EH (cell line): ENCODE data around the gene GFI1.
"Not testable (repeated sequence)": the region's sequence is repeated elsewhere in the genome, so short reads cannot be mapped to it uniquely, and the experiment has no call there.

Experiments
- DNase-seq: peaks from one replicate; pipeline ENCODE4 v3.0.0-alpha.2; 2015; ENCODE audit warnings: low read depth

The GFI1 gene

GRCh38 chr1:92486251-92487077 is at the start of gene GFI1:
GFI1 (minus strand) TSS chr1:92486925; CDS start chr1:92483487, 3,438 bp downstream.
- DNase-seq: no peak

DNA sequence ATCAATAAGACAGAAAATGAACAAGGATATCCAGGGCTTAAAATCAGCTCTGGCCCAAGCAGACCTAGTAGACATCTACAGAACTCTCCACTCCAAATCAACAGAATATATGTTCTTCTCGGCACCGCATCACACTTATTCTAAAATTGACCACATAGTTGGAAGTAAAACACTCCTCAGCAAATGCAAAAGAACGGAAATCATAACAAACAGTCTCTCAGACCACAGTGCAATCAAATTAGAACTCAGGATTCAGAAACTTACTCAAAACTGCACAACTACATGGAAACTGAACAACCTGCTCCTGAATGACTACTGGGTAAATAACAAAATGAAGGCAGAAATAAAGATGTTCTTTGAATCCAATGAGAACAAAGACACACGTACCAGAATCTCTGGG is 45.6 kb upstream of the GFI1 start:
- not testable (repeated sequence) for DNase-seq

GRCh38 chr1:92531939-92532338 is 45.2 kb upstream of the GFI1 start:
- not testable (repeated sequence) for DNase-seq

GRCh38 chr1:92527670-92528069 is 40.9 kb upstream of the GFI1 start:
- no peak for DNase-seq

- DNase-seq: not testable (repeated sequence)
Observed at GRCh38 chr1:92524944-92525590, 38.3 kb upstream of the GFI1 start.

DNA sequence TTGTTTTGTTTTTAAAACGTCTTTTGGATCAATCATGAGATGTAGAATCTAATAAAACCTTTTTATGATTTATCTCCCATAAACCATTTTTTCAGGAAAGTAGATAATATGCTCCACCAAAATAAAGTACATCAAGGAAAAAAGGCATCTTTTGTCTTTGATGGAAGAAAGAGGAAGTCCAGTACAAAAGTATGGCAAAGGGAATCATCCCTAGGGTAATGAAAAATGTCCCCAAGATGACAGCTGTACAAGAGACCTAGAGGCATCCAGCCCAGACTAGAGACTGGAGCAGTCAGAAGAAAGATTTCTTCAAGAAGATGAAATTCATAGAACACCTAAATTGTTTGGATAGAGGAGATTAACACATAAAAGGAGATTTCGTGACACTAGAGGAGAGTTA is 32.3 kb upstream of the GFI1 start:
- DNase-seq: no peak

DNA sequence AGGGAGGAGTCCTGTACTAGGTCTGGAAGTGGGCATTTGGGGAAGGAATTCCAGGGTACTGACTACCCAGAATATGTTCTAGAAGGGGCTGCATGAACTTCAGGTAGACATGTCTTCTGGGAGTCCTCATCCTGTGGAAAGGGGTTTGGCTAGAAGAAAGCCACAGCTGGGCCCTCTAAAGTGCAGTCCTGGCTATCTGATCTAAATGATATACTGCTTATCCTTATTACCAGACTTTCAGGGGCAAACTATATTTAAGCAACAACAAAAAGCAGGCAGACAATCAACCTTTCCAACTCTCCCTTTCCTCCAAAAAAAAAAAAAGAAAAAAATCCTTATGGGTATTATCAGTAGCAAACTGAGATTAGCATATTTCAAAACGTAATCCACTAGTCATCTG is 29.8 kb upstream of the GFI1 start:
- no peak for DNase-seq

DNA sequence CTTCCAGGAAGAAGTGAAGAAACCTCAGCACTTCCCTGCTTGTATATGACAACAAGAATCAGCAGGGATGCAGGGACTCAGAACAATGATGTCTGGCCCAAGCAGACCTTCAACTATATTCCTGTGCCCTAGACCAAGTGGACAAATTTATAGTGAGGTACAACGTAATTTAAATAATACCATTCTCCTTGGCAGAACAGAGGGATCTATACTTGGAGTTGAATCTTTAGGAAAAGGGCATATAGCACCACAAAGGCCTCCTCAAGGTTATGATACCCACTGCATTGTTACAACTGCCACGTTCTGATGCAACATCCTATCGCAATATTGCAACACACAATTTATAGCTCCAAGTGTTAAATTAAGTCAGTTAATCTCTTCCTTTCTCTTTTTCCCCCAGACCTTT is 29.1 kb upstream of the GFI1 start:
- DNase-seq: no peak

DNA sequence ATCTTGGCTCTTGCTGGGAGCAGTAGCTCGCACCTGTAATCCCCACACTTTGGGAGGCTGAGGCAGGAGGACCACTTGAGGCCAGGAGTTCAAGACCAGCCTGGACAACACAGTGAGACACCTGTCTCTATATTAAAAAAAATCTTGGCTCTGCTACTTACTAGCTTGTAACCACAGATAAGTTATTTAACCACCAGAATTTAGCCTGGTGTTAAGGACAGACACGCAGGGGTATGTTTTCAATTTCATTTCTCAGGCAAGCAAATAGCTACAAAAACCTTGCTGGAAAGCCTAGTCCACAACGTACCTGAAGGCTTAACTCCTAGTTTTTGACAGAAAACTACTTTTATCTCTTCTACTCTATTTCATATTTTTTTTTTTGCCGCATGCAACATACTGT is 24.8 kb upstream of the GFI1 start:
- no peak for DNase-seq

- DNase-seq: no peak
Observed at GRCh38 chr1:92509619-92510018, 22.9 kb upstream of the GFI1 start.

GRCh38 chr1:92505015-92505692 is 18.4 kb upstream of the GFI1 start:
- DNase-seq: no peak

GRCh38 chr1:92504291-92505014 is 17.7 kb upstream of the GFI1 start:
- DNase-seq: no peak

- DNase-seq: no peak
Observed at GRCh38 chr1:92503926-92504285, 17.2 kb upstream of the GFI1 start.

GRCh38 chr1:92503043-92503925 is 16.6 kb upstream of the GFI1 start:
- DNase-seq: no peak

GRCh38 chr1:92502247-92502646 is 15.5 kb upstream of the GFI1 start:
- peak; percentile 68 for DNase-seq

DNA sequence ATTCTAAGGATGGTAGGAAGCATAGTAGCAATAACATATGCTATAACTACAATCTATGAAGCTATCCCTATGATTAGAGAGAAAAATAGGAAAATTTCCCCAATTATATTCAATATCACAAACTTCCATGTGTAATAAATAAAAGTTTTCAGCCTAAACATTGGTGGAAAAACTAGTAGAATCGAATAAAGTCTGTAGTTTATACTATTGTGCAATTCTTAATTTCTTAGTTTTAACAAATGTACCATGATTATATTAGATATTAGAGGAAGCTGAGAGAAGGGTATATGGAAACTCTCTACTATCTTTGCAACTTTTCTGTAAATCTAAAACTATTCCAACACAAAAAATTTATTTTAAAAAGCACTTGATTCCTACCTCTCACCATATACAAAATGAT is 13.8 kb upstream of the GFI1 start:
- DNase-seq: no peak

GRCh38 chr1:92495392-92496063 is 8.8 kb upstream of the GFI1 start:
- DNase-seq: no peak

DNA sequence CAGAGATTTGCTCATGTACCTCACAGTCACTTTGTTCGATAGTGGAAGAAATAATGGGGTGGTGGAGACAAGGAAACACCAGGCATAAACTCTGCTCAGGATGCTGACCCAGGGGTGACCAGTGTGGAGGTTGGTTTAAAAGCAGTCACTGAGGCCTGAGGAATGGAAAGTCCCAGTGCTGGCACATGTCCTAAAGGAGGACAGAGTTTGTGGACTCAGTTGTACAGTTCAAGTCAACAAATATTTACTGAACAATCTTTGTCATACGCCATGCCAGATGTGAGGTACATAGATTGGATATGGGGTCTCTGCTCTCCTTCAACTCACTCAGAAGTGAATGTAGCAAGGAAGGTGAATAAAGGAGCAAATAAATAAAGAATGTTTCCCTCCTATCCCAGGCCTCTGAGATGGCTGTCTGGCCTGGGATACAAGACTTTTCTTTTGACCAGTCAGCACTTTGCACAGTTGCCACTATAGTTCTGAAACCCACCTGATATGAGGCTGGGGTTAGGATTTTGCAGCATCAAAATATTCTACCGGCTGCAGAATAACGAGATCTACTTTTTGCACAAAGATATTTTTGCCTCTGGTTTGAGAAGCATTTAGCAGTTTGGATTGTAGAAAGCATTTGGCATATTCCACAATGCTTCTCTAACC is 7.9 kb upstream of the GFI1 start:
- no peak for DNase-seq

DNA sequence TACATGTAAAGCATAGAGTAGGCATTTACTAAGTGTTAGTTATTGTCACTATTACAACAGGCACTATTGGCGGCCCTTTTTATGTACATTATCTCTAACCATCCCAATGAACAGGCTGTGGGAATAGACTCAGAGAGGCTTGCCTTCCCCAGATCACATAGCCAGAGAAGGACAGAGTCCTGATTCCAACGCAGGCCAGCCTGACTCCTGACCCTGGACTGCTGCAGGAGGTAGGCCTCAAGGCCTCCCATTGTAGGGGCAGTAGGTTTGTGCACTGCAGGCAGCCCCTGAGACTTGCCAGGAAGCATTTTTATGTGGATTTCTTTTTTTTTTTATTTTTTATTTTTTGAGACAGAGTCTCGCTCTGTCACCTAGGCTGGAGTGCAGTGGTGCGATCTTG is 6.4 kb upstream of the GFI1 start:
- DNase-seq: no peak

GRCh38 chr1:92488832-92489231 is 2.1 kb upstream of the GFI1 start:
- DNase-seq: no peak
